ENCODE results near the gene TRIM43B. TPM values are rescaled to one million over a fixed set of nuclear protein-coding genes. Genes with fewer than 3 reads are reported as not detected.
"Not testable (repeated sequence)": the region's sequence is repeated elsewhere in the genome, so short reads cannot be mapped to it uniquely, and the experiment has no call there.

Gene TRIM43B
- total RNA-seq, 1 experiment from 2014 or later = not detected

DNA sequence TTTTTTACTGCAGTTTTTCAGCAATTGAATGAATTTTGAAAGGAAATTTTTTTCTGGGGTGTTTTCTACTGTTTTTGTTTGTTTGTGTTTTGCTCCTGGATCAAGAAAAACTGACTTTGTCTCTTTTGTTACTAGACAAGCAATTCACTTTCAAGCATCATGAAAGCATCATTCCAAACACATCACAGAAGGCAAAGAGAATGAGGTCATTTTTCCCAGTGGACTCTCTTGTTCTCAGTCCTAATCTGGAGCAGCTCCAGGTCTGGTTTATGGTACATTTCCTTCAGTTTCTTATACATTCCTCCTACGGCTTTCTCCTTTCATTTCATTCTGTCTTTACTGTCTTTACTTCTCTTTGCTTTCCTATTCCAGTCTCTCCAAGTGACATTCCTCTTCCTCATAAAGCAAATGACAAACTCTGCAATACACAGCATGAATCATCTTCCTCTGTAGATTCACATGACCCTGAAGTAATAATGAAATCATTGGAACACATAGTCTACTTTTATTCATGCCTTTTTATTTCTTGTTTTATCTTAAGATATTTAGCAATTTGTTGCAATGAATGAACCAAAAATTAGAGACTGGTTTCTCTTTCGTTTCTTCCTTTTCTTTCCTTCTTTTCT is 42.0 kb downstream of the TRIM43B start:
- H3K27ac ChIP-seq (ENCODE audit: low read length); H3K9me3 ChIP-seq (ENCODE audit: low read length); H3K4me1 ChIP-seq (ENCODE audit: low read length); H3K27me3 ChIP-seq (ENCODE audit: low read length); DNase-seq; H3K9ac ChIP-seq (ENCODE audit: low read length); H2AFZ ChIP-seq (ENCODE audit: low read length); H3K4me2 ChIP-seq (ENCODE audit: low read depth, low read length, poor library complexity, severe bottlenecking); H3K9me2 ChIP-seq (replicated peaks; ENCODE audit: insufficient read depth, low read length); H3K36me3 ChIP-seq (ENCODE audit: insufficient read depth, low read length); H3K4me3 ChIP-seq (ENCODE audit: low read length); H3K79me2 ChIP-seq (ENCODE audit: low read length); H4K20me1 ChIP-seq (ENCODE audit: insufficient read depth, low read depth, low read length): not testable (repeated sequence)

DNA sequence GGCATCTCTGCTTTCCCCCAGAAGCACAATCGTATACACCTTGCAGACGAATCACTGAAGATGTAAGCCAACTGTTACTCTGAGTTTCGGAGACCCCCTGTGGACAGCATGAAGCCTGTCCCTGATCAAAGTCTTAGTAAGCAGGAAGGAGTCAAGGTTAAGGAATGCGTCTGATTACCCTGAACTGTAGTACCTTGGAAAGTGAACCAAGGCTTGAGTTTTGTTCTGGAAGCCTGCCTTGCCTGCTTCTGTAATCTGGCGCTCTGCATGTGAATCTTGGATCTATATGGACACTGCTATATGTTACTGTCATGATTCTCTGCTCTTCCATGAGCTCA is 48.7 kb downstream of the TRIM43B start:
- H3K4me1 ChIP-seq (ENCODE audit: low read length); H2AFZ ChIP-seq (ENCODE audit: low read length); H3K9me2 ChIP-seq (replicated peaks; ENCODE audit: insufficient read depth, low read length): not testable (repeated sequence)

DNA sequence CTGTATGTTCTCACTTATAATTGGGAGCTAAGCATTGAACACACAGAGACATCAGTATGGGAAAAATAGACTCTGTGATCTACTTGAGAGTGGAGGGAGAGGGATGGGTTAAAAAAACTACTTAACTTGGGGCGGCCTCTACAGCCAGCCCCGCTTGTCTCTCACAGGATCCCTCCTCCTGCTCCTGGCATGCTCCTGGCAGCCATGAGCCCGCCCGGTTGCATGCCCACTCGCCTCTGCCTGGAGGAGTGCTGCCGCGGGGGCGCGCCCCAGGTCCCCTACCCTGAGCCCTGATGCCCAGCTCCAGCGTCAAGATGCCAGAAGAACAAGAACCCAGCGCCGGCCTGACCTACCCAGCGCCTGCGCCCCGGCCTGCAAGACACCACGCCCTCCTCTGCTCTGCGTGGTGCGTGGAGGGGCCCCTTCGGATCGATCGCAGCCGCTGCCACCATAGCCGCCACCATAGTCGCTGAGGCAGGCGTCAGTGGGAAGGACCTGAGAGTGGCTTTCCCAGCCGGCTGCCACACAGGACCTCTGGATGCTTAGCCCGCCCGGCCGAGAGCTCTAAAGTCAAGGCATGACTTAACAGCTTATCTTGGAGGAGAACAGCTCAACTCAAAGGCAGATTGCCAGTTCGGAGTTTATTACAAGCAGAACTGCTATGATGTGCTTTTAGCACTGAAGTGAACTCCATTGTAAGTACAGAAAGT is 49.2 kb downstream of the TRIM43B start:
- not testable (repeated sequence) for H3K9ac ChIP-seq (ENCODE audit: low read length); H3K4me3 ChIP-seq (ENCODE audit: low read length); H3K4me1 ChIP-seq (ENCODE audit: low read length); H2AFZ ChIP-seq (ENCODE audit: low read length); DNase-seq; H4K20me1 ChIP-seq (ENCODE audit: insufficient read depth, low read depth, low read length); H3K79me2 ChIP-seq (ENCODE audit: low read length); H3K4me2 ChIP-seq (ENCODE audit: low read depth, low read length, poor library complexity, severe bottlenecking); H3K9me2 ChIP-seq (replicated peaks; ENCODE audit: insufficient read depth, low read length); H3K27me3 ChIP-seq (ENCODE audit: low read length); H3K27ac ChIP-seq (ENCODE audit: low read length); H3K36me3 ChIP-seq (ENCODE audit: insufficient read depth, low read length); H3K9me3 ChIP-seq (ENCODE audit: low read length)

More for the DNA sequence above, 48.7 kb downstream of the TRIM43B start:
- not testable (repeated sequence) for H3K9me3 ChIP-seq (ENCODE audit: low read length); H3K27me3 ChIP-seq (ENCODE audit: low read length); H3K4me2 ChIP-seq (ENCODE audit: low read depth, low read length, poor library complexity, severe bottlenecking); H3K36me3 ChIP-seq (ENCODE audit: insufficient read depth, low read length); H3K9ac ChIP-seq (ENCODE audit: low read length); H3K4me3 ChIP-seq (ENCODE audit: low read length); H4K20me1 ChIP-seq (ENCODE audit: insufficient read depth, low read depth, low read length); H3K79me2 ChIP-seq (ENCODE audit: low read length); H3K27ac ChIP-seq (ENCODE audit: low read length); DNase-seq

DNA sequence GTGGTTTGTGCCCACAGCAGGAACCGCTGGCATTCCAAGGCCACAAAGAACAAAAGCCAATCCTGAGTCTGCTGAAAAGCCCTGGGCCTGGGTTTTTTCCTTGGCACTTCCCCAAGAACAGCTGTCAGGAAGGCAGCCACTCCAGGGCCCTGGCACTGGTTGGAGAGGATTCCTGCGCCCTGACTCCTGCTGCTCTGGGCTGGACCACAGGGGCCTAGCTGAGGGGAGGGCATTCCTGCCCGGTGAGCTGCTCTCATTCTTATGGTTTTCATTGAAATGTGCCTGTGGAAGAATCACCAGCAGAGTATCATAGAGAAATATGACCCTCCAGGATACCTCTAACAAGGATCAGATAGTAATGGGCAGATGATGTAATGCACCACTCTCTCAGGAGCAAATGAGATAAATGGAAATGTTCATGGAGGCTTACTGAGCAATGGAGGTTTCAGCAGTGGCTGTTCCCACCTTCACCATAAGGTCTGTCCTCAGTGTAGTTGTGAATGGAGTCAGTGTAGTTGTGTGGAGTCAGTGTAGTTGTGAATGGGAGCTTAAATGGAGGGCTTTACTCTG is 50.0 kb downstream of the TRIM43B start:
- not testable (repeated sequence) for H3K4me2 ChIP-seq (ENCODE audit: low read depth, low read length, poor library complexity, severe bottlenecking); H3K9ac ChIP-seq (ENCODE audit: low read length); H3K4me1 ChIP-seq (ENCODE audit: low read length); DNase-seq; H4K20me1 ChIP-seq (ENCODE audit: insufficient read depth, low read depth, low read length); H3K36me3 ChIP-seq (ENCODE audit: insufficient read depth, low read length); H2AFZ ChIP-seq (ENCODE audit: low read length); H3K27ac ChIP-seq (ENCODE audit: low read length); H3K9me2 ChIP-seq (replicated peaks; ENCODE audit: insufficient read depth, low read length); H3K9me3 ChIP-seq (ENCODE audit: low read length); H3K4me3 ChIP-seq (ENCODE audit: low read length); H3K79me2 ChIP-seq (ENCODE audit: low read length); H3K27me3 ChIP-seq (ENCODE audit: low read length)

DNA sequence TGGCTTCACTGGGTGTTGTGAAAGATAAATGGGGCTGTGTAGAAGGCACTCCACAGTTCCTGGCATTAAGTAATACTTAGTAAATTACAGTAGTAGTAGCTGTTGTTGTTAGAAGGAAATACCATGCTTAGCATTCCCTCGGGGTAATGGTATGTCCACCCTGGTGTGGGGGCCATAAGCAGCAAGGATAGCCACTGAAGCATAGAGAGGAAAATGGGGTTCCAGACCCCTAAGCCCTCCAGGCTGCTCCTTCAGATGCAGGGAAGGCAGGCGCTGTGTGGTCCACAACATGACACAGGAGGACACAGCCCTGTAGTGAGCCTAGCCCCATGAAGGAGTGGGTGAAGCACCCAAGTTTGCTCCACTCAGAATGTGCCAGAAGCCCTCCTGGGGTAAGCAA is 50.6 kb downstream of the TRIM43B start:
- H3K4me1 ChIP-seq (ENCODE audit: low read length); H3K79me2 ChIP-seq (ENCODE audit: low read length); H3K9me3 ChIP-seq (ENCODE audit: low read length); H3K9me2 ChIP-seq (replicated peaks; ENCODE audit: insufficient read depth, low read length); DNase-seq; H3K9ac ChIP-seq (ENCODE audit: low read length); H3K36me3 ChIP-seq (ENCODE audit: insufficient read depth, low read length); H3K4me3 ChIP-seq (ENCODE audit: low read length); H3K27ac ChIP-seq (ENCODE audit: low read length); H4K20me1 ChIP-seq (ENCODE audit: insufficient read depth, low read depth, low read length); H2AFZ ChIP-seq (ENCODE audit: low read length); H3K4me2 ChIP-seq (ENCODE audit: low read depth, low read length, poor library complexity, severe bottlenecking); H3K27me3 ChIP-seq (ENCODE audit: low read length): not testable (repeated sequence)

DNA sequence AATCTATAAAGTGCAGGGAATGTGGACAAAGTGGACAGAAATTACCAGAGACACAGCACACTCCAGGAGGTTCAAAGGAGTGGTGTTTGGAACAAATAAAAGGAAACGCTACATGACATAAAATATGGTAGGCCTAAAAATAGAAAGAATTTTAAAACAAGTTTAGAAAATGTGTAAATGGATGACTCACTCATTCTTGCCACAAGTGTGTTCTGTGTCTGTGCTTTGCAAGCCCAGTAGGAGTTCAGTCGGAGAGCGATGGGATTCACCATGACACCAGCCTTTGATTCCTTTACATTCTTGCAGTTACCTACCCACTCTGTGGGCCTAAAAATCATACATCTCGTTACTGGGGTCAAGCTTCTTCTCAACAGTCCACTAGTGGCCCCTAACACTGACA is 51.2 kb downstream of the TRIM43B start:
- not testable (repeated sequence) for H3K27ac ChIP-seq (ENCODE audit: low read length); H3K36me3 ChIP-seq (ENCODE audit: insufficient read depth, low read length); DNase-seq; H3K4me3 ChIP-seq (ENCODE audit: low read length); H2AFZ ChIP-seq (ENCODE audit: low read length); H3K27me3 ChIP-seq (ENCODE audit: low read length); H3K9me3 ChIP-seq (ENCODE audit: low read length); H4K20me1 ChIP-seq (ENCODE audit: insufficient read depth, low read depth, low read length); H3K9me2 ChIP-seq (replicated peaks; ENCODE audit: insufficient read depth, low read length); H3K9ac ChIP-seq (ENCODE audit: low read length); H3K79me2 ChIP-seq (ENCODE audit: low read length); H3K4me2 ChIP-seq (ENCODE audit: low read depth, low read length, poor library complexity, severe bottlenecking); H3K4me1 ChIP-seq (ENCODE audit: low read length)

DNA sequence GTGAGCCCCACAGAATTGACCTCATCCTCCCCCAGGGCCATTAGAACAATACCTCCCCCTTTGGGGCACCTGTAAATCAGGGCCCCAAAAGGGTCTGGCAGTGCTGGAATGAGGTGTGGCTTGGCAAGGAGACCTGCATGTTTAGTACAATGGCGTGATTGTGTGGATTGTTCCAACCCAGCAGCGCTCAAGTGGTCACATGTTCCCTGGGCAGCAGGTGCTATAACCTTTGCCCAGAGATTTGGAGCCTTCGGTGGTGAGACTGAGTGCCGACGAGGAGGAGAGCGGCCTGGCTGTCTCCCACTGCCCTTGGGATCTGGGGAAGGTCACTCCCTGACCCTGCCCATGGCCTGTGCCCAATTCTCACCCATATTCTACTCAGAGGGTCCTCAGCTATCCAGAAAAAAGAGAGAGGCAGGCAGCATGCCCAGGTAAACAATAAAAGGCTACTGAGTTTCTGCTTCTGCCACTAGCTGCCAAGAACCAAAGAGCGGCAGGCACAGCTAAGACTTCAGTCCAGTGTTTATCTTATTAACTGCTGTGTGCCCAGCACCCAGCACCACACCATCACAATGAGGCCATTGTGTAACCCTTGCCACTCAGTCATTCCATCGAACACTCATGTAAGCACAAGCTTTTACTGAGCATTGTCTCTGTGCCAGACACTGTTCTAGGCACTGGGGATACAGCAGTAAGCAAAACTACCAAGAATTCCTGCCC is 54.6 kb downstream of the TRIM43B start:
- DNase-seq; H2AFZ ChIP-seq (ENCODE audit: low read length); H3K79me2 ChIP-seq (ENCODE audit: low read length); H4K20me1 ChIP-seq (ENCODE audit: insufficient read depth, low read depth, low read length); H3K4me3 ChIP-seq (ENCODE audit: low read length); H3K9me3 ChIP-seq (ENCODE audit: low read length); H3K9me2 ChIP-seq (replicated peaks; ENCODE audit: insufficient read depth, low read length); H3K27ac ChIP-seq (ENCODE audit: low read length); H3K9ac ChIP-seq (ENCODE audit: low read length); H3K36me3 ChIP-seq (ENCODE audit: insufficient read depth, low read length); H3K4me2 ChIP-seq (ENCODE audit: low read depth, low read length, poor library complexity, severe bottlenecking); H3K27me3 ChIP-seq (ENCODE audit: low read length); H3K4me1 ChIP-seq (ENCODE audit: low read length): not testable (repeated sequence)

DNA sequence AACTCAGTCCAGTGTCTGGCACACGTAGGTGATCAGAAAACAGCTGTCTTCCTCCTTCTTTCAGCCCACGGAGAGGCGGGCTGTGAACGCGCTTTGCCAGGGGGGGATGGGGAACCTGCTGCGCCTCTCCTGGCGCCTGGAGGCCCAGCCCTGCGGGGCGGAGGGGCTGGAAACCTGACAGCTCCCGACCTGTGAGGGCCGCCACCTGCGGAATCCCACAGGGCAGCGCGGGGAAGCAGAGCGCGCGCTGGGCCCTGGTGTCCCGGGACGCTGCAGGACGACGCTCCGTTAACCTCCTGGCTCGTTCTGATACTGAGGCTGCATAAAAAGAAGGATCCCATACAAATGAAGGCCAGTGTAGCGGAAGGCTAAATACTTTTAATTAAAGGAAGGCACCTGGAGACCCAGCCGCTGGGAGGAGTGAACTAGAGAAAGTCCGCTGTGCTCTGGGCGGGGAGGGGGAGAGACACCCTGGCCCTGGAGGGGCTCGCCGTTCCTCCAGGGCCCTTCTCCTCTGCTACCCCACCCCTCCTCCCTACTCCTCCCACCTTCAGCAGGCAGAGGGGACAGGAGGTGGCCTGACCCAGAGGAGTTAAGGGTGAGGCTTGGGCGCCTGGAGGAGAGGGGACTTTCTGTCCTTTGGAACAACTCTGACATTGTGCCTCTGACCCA is 57.2 kb downstream of the TRIM43B start:
- not testable (repeated sequence) for H3K9ac ChIP-seq (ENCODE audit: low read length); DNase-seq; H2AFZ ChIP-seq (ENCODE audit: low read length); H3K9me3 ChIP-seq (ENCODE audit: low read length); H4K20me1 ChIP-seq (ENCODE audit: insufficient read depth, low read depth, low read length); H3K4me2 ChIP-seq (ENCODE audit: low read depth, low read length, poor library complexity, severe bottlenecking); H3K4me1 ChIP-seq (ENCODE audit: low read length); H3K27ac ChIP-seq (ENCODE audit: low read length); H3K36me3 ChIP-seq (ENCODE audit: insufficient read depth, low read length); H3K4me3 ChIP-seq (ENCODE audit: low read length); H3K9me2 ChIP-seq (replicated peaks; ENCODE audit: insufficient read depth, low read length); H3K79me2 ChIP-seq (ENCODE audit: low read length); H3K27me3 ChIP-seq (ENCODE audit: low read length)
